Measurements from ENCODE around the gene GABARAP.

GRCh38 chr17:7217113-7217987 lies 24.9 kb downstream of the GABARAP start:
- no peak for TF ChIP-seq CTCF (IDR thresholded peaks at IDR 0.05; ENCODE audit: poor library complexity)
- no peak for TF ChIP-seq EZH2 (IDR thresholded peaks at IDR 0.05; ENCODE audit: borderline replicate concordance)
- TF ChIP-seq EZH2phosphoT487 (IDR thresholded peaks at IDR 0.05; ENCODE audit: low read depth, severe bottlenecking, unreplicated experiment): no peak

Data from hepatocyte (in vitro differentiated cells).